ENCODE results near the gene WT1.

Gene WT1

GRCh38 chr11:32437495-32438345 is 2.4 kb upstream of the WT1 start:
- DNase-seq, result no peak

DNA sequence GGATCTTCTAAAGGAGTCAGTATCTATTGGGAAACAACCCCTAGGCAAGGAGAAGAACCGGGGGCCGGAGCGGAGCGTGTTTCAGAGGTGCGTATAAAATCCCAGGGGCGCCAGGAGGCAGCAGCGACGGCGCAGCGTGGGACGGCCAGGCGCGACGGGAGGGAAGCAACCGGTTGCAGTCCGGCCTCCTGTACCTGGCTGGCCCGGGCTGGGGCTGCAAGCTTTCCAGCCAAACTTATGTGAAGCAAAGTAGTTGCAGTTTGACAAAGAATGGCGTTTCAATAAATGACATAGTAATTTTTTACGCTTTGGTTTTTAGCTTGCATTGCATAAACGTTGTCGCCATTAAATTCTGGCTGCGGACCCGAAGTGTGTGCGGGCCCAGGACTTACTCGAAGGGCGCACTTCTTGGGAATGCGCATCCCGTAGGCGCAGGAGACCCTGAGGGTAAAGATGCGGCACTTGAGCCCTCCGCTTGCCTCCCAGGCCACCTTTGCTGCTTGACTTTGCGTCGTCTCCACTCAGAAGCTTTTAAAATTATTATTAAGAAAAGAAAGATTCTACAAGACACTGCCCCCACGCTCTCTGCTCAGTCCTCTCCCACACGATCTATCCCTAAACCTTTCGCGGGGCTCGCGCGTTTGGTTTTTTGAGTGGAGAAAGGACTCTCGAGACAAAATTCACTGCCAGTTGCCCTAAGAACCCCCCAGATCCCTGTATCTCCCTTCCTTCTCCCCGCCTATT is 1.6 kb upstream of the WT1 start:
- no peak for DNase-seq

DNA sequence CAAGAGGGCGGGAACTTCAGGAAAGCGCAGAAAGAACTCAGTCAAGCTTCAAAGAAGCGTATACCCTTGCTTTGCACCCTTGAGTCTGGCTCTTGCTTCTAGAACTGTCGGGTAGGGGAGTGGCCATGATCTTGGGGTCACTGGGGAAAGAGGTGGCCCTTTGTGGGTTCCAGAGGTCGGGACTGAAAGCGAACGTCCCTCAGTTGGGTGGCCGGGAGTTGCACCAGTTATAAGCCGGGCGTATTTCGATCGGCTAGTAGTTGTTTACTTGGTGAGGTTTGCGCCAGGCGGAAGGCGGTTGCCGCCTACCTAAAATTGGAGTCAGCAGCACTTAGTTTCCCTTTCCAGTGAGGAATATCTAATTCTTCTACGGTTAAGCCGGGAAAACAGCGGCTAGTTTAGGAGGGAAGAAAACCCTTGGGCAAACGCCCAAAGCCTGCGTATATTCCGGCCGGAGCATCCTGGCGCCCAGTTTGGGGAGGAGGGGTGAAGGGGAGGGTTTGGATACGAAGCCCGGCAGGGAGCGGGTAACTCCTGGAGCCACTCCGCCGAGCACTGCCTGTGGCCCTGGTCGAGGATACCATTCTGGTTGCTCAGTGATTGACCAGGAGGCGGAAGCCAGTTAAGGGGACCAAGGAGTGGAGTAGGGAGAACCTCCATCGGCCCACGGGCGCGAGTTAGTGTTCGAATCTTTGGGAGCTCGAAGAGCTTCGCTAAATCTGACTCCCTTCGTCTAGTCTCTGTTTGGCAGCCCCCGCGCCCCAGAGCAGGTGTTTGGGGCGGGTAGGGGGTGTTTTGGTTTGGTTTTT is 807 bp upstream of the WT1 start:
- DNase-seq, result no peak

GRCh38 chr11:32435152-32435480 is 223 bp downstream of the WT1 start:
- DNase-seq, result no peak

DNA sequence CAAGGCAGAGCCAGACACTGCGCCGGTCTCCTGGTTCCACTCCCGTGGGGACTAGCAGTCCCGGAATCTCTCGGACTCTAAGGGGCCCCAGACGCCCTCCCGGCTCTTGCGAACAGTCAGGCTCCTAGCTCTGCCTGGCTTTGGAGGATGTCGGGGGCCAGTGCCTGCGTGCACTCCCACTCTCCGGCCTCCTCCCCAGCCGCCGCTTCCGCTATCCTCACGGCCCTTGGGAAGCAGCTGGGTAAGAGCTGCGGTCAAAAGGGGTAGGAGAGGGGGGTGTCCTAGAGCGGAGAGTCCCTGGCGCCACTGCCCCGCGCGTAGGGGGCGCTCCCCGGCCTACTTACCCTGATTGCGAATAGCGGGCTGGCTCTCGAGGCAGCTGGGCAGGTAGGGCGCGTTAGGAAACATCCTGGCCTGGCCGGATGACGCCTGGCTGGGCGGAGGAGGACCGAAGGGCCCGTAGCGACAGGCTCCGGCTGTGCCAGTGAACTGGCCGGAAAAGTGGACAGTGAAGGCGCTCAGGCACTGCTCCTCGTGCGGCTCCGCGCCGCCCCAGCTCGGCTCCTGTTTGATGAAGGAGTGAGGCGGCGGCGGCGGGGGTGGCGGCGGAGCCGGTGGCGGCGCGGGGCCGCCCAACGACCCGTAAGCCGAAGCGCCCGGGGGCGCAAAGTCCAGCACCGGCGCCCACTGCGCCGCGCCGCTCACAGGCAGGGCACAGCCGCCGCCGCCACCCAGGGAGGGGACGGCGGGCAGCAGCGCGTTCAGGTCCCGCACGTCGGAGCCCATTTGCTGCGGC is 785 bp downstream of the WT1 start:
- DNase-seq, result no peak

GRCh38 chr11:32433914-32434355 is 1.4 kb downstream of the WT1 start:
- DNase-seq, result no peak

DNA sequence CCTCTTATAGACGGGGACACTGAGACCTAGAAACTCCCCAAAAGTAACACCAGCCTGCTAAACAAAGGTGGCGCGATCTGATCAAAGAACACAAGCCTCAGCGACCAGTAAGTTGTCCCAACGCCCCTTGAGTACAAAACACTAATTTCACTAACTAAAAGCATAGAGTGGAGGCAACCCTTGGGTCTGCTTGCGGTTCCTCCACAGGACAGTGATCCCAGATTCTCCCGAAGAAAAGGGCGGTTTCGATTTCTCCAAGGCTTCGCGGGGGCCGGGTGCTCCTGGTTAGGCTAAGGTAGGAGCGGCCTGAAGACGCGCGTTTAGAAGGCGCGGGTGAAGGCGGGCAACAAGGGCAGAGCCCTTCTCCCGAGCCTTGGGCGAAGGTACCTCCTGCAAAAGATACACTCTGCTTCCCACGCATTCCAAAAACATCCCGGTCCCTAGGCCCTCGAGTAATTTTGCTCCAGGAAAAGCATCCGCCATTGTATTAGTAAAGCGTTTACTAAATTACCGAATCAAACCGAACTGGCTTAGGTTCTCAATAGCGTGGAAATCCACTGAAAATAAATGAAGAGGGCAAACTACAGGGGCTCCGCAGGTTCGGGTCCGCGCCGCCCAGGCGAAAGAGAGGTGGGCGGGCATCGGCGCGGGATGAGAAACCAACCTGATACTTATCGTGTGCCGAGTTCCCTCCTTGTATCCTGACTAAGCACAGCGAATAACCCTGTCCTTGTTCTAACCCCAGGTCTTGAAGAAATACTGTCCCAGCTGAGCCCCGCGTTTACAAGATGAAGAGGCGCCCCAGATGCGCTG is 2.0 kb downstream of the WT1 start:
- DNase-seq, result no peak

DNA sequence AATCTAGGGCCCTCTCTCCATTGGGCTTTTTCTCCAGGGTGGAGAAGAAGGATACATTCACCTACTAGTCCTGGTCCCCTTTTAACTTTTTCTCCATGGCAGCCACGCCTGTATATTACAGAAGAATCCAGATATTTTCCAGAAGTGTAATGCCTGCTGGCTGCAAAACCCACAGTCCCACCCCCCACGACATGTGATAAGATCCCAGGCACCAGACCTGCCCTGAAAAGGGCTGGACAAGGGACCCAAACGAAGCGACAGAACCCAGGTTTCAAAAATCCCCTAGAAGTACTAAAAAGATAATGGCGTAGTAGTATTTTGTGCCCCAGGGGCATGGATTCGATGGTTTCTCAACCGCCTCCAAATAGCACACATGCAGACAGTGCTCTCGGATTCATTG is 2.8 kb downstream of the WT1 start:
- DNase-seq, result no peak

DNA sequence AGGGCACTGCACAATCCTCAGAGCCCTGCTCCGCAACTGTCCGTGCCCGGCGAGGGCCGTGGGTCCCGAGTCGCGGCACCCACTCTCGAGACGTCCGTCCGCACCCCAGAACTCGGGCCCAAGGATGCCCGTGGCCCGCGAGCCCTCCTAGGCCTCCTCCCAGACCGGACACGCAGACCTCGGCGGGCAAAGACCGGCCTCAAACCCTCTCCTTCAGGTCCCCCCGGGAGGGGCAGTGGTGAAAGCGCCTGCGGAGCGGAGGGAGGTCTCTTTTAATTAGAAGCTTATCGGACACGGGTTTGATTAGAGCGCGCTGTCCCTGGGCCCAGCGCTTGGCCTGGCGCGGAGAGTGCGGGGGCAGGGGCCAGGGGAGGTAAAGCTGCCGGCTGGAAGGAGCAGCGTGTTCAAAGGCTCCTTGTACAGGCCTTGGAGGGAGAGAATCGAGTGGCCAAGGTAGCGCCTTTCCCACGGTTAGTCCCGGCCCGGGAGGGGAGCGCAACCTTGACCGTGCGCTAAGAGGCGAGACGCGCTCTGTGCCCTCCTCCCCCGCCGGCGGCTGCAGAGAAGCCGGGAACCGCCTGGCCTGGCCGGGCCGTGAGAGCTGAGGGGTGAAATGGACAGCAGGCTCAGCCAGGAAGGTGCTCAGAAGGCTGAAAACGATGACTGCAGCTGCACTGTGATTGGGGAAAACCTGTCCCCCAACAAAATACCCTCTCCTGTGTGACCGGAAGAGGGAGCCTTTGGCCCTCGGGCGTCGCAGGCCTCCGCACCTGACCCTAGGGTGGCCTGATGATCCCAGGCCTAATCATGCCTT is 4.6 kb downstream of the WT1 start:
- no peak for DNase-seq

GRCh38 chr11:32429477-32429876 is 5.9 kb downstream of the WT1 start:
- no peak for DNase-seq

- no peak for DNase-seq
Observed at GRCh38 chr11:32428665-32429303, 6.6 kb downstream of the WT1 start.

GRCh38 chr11:32427935-32428664 is 7.2 kb downstream of the WT1 start:
- DNase-seq, result no peak

DNA sequence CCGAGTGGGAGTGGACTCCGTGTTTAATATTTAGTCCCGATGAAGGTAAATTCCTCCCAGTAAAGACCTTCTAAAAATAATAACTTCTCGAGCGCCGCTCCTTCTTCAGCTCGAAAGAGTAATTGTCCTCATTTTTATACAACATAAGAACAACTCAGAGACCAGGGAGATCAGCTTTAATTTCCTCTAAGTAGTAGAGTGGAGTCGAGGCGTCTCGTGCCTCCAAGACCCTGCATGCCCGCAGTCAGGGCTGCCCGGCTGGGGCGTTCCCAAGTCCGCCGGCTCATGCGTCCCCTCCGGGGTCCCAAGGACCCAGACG is 7.8 kb downstream of the WT1 start:
- no peak for DNase-seq

DNA sequence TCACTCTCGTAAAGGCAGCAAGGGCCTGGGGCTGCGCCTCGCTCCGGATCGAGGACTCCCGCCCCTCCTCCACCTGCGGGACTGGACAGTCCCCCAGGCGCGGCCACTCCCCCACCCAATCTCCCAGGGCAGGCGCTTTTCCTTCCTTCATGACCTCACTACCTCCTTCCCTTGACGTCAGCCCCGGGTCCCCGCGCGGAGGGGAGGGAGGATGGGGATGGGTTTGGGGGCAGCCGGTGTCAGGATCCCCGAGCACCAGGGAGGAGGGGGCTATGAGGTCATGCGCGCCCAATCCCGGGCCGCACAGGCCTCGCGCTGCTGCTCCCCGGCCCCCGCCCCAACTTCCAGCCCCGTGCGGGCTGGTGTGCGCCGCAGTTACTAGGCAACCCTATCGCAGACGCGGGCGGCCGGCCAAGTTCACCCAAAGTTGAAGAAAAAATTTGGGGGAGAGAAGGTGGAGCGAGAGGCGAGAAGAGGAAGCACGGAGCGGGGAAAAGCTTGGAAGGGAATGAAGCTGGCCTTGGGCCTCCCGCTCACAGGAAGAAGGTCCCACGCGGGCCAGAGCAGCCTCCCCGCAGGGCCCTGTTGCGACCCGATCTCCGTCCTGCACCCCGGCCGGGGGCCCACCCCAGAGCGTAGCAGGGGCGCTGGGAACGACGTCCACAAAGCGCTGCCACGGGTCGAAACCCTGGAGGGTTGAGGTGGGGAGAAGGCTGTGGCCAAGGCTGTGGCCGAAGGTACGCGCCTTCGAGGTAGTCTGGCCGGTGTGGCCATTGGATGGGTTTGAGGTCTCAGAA is 8.3 kb downstream of the WT1 start:
- no peak for DNase-seq

DNA sequence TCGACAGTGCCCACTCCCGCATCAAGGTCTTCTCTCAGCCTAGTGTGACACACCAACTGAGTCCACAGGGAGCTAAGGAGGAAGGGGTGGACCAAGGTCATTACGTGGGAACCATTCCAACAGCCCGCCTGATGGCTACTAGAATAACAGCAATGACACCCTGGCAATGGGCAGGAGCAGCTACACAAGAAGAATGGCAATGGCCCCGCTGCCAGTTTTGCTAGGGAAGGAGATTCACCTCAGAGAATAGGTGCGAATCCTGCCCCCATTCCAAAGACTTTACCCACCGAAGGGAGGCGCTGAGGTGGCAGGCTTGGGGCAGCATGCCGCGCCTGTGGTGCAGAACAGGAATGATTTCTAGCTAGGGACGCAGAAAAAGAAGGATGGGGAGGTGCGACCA is 9.1 kb downstream of the WT1 start:
- no peak for DNase-seq

DNA sequence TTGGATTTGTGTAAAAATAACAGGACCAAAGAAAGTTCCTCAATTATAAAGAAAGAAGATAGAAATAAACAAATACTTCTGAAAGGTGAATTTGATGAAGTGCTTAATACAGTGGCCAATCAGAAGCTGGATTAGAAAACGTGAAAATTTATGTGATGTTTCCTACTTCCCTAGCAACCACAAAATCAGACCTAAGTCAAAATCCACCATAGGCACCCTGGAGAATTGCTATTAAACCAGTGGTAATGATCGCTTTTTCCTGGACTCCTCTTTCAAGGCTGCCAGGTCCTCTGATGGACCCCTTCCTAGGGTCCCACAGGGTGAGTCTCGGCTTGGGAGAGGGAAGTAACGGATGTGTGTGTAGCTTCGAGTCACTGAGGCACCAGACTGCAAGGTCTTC is 9.6 kb downstream of the WT1 start:
- no peak for DNase-seq

DNA sequence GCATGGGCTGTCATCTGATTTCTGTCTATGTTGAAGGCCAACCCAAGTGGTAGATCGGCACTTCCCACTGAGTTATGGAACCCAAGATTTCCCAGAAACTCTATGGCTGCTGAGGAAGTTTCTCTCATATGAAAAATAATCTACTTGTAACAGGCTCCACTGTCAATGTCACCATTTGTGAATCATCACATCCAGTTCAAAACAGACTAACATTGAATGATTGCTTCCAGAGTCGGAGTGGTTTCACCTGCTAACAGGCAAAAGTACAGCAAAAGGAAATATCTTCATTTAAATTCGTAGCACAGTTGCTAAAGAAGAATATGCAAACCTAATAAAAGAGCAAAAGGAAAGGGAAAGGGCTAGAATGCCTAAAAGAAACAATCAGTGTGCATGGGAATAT is 12.8 kb downstream of the WT1 start:
- no peak for DNase-seq

- no peak for DNase-seq
Observed at GRCh38 chr11:32421992-32422391, 13.3 kb downstream of the WT1 start.

Data from stimulated activated CD4-positive, alpha-beta T cell treated with anti-CD3 and anti-CD28 coated beads, Interleukin-4, amount 100 ng/mL, for 24 hours (primary cell).